Mucosa of descending colon (tissue), 3 donors: ENCODE measurements around the gene PIANP. TPM values are rescaled to one million over a fixed set of nuclear protein-coding genes. Genes with fewer than 3 reads are reported as not detected.

Source experiments
- ATAC-seq: fragments of 200-7000 bp; cut with Tn5 transposase; one replicate; pipeline ENCODE4 v1.9.1; 2020; ENCODE audit warnings: mild to moderate bottlenecking, moderate library complexity
- DNase-seq, 3 donors: peaks; one replicate each; pipeline ENCODE4 v3.0.0-alpha.2; 2020
- H3K36me3 ChIP-seq: fragments of 200-600 bp; one replicate; pipeline ENCODE4 v1.8.0; 2021; ENCODE audit warnings: low read depth, mild to moderate bottlenecking
- H3K4me1 ChIP-seq: fragments of 200-600 bp; one replicate; pipeline ENCODE4 v1.8.0; 2021; ENCODE audit warnings: low read depth, mild to moderate bottlenecking
- H3K4me3 ChIP-seq: fragments of 200-600 bp; one replicate; pipeline ENCODE4 v1.8.0; 2021; ENCODE audit warnings: mild to moderate bottlenecking
- H3K9me3 ChIP-seq: fragments of 200-600 bp; one replicate; pipeline ENCODE4 v1.8.0; 2021; ENCODE audit warnings: mild to moderate bottlenecking
- intact Hi-C, 2 donors: fragments of 100-400 bp; cut with DNase I in 1 of 2; cut with micrococcal nuclease in 1 of 2; formaldehyde crosslinking; loops; one replicate each; pipeline versions ENCODE4 v1.11.0 to v1.11.1; 2022; cut with DNase I, micrococcal nuclease
- total RNA-seq, 3 donors: library from RNA; stranded (reverse); fragmentation: NEBNext Ultra II Directional in 2 of 3; extraction: Animal tissue kit (Norgen Biotek cat#: 25700) in 2 of 3; gene quantifications; one replicate each; pipeline versions ENCODE4 v1.2.1 to v1.2.4, GENCODE V29; 2021 to 2023
- TF ChIP-seq, protein P1 (sequence below): fragments of 200-600 bp; IDR thresholded peaks from one replicate; pipeline ENCODE4 v1.8.0; 2022; ENCODE audit warnings: antibody characterized with exemption, mild to moderate bottlenecking
- donor health status: DM: no; HTN: no; CAD: no; lungs with moderate emphysema.
- donor health status: DM: no; HTN: no; CAD: no.
- donor health status: DM: no; HTN: yes; CAD: no.

The PIANP gene
- total RNA-seq, 3 donors from 2014 or later, result 0.53 to 2.9 TPM; not detected in 1

GRCh38 chr12:6685814-6686213 is 14.8 kb downstream of the PIANP start:
- peaks cover 9% of the 10 kb centered on the region for H3K36me3 ChIP-seq
- no peaks in the 10 kb centered on the region for H3K9me3 ChIP-seq
- peaks cover 25% of the 10 kb centered on the region for H3K4me1 ChIP-seq
- H3K4me3 ChIP-seq, result no peak overlapping the region
- intact Hi-C loops, result no loop called here
- no peak for ATAC-seq
- TF ChIP-seq, protein P1, sequence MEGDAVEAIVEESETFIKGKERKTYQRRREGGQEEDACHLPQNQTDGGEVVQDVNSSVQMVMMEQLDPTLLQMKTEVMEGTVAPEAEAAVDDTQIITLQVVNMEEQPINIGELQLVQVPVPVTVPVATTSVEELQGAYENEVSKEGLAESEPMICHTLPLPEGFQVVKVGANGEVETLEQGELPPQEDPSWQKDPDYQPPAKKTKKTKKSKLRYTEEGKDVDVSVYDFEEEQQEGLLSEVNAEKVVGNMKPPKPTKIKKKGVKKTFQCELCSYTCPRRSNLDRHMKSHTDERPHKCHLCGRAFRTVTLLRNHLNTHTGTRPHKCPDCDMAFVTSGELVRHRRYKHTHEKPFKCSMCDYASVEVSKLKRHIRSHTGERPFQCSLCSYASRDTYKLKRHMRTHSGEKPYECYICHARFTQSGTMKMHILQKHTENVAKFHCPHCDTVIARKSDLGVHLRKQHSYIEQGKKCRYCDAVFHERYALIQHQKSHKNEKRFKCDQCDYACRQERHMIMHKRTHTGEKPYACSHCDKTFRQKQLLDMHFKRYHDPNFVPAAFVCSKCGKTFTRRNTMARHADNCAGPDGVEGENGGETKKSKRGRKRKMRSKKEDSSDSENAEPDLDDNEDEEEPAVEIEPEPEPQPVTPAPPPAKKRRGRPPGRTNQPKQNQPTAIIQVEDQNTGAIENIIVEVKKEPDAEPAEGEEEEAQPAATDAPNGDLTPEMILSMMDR, result no peak
- no peak for DNase-seq

DNA sequence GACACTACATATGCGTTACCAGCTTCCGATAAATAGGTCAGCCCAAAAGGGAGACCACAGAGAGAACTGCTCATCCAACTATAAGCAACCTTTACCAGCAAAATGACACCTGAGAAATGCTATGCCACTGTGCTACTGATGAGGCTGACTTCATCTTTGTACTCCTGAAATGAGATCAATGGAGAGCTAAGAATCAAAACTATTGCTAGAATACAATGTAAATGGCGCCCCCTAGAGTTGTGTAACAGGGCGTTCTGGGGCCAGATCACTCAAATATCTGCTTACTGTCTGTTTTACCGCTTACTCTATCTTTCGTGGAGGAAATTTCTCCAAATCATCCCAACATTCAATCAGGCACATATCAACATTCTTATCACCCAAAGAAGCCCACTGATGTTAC is 16.0 kb downstream of the PIANP start:
- Histone ChIP-seq H3K4me1 (peaks cover 18% of the 10 kb centered on the region), H3K9me3 (no peaks in the 10 kb centered on the region), H3K4me3 (no peak overlapping the region), H3K36me3 (peaks cover 9% of the 10 kb centered on the region)
- TF ChIP-seq, protein P1, result peak; percentile 33
- peak in 1 of 3 donors; percentile 41 for DNase-seq
- ATAC-seq, result no peak
- intact Hi-C loops, result no loop called here

DNA sequence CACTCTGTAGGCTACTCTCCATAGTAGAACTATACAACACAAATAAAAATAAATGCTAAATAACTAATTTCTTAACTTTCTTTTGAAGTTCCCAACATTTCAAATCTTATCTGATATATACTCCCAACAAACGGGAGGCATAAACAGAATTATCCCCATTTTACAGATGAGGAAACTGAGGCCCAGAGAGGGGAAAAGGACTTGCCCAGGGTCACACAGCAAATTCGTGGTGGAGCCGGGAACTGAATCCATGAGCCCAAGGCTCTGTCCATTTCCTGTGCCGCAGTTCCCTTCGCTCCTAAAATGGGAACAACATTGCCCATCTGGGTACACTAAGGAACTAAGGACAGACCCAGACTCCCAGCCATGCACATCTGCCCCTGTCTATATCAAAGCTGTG is 23.7 kb downstream of the PIANP start:
- no peak for DNase-seq
- TF ChIP-seq, protein P1, result no peak
- peaks cover 4% of the 10 kb centered on the region for H3K36me3 ChIP-seq
- H3K4me3 ChIP-seq, result no peak overlapping the region
- no peaks in the 10 kb centered on the region for H3K4me1 ChIP-seq
- ATAC-seq, result no peak
- intact Hi-C loops, result no loop called here
- no peaks in the 10 kb centered on the region for H3K9me3 ChIP-seq

GRCh38 chr12:6672143-6672542 is 28.5 kb downstream of the PIANP start:
- DNase-seq (no peak), ATAC-seq (no peak)
- Histone ChIP-seq H3K36me3 (peaks cover 14% of the 10 kb centered on the region), H3K4me1 (no peaks in the 10 kb centered on the region), H3K4me3 (no peak overlapping the region), H3K9me3 (no peaks in the 10 kb centered on the region)
- TF ChIP-seq, protein P1, result no peak
- intact Hi-C loops, result no loop called here

DNA sequence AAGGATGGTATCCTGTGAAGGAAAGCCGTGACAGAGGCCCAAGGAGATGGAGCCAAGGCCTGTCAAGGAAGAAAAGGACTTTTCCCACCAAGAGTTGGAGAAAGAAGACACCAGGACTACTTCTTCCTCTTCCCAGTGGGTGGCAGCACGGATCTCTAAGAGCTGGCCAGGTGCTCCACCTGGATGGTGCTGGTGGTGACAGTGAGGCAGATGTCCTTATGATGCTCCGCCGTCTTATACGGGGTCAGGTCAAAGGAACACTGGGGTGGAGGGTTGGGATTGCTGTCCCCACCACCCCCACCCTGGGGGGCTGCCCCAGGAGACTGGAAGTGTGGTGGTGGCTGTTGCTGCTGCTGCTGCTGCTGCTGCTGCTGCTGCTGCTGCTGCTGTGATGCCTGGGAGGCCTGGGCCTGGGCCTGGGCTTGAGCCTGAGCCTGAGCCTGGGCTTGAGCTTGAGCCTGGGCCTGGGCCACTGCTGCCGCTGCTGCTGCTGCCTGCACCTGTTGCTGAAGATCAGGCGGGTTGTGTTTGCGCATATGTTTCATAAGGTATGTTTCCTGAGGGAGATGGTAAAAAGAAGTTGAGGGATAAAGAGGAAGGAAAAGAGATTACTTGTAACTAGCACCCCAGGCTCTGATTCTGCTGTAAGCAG is 32.9 kb downstream of the PIANP start:
- ATAC-seq (no peak), DNase-seq (no peak)
- Histone ChIP-seq H3K9me3 (no peaks in the 10 kb centered on the region), H3K4me3 (no peak overlapping the region), H3K4me1 (peaks cover 3% of the 10 kb centered on the region), H3K36me3 (peaks cover 13% of the 10 kb centered on the region)
- TF ChIP-seq, protein P1, result no peak
- intact Hi-C loops, result no loop called here

- no peak for ATAC-seq
- intact Hi-C loops, result no loop called here
- peaks cover 9% of the 10 kb centered on the region for H3K4me1 ChIP-seq
- H3K4me3 ChIP-seq, result no peak overlapping the region
- DNase-seq, result no peak
- peaks cover 8% of the 10 kb centered on the region for H3K36me3 ChIP-seq
- no peaks in the 10 kb centered on the region for H3K9me3 ChIP-seq
- TF ChIP-seq, protein P1, result no peak
Observed at GRCh38 chr12:6666211-6666610, 34.4 kb downstream of the PIANP start.
